Jurkat, Clone E6-1 (cell line): Measurements from ENCODE around the gene SYNGR4.

Experiments used
- DNase-seq: peaks from one replicate; pipeline ENCODE4 v3.0.0-alpha.2; 2011; ENCODE audit warnings: low read depth, low spot score
- H3K4me3 ChIP-seq: 2 replicates; pipeline ENCODE4 v1.5.1; 2011; ENCODE audit warnings: mild to moderate bottlenecking, low read length, control low read depth, moderate library complexity

SYNGR4 gene

GRCh38 chr19:48338802-48339503 is 25.2 kb upstream of the SYNGR4 start:
- DNase-seq, result no peak

GRCh38 chr19:48340995-48341394 is 23.2 kb upstream of the SYNGR4 start:
- no peak overlapping the region for H3K4me3 ChIP-seq
- DNase-seq, result no peak

More at GRCh38 chr19:48338802-48339503, 25.2 kb upstream of the SYNGR4 start:
- no peak overlapping the region for H3K4me3 ChIP-seq

- H3K4me3 ChIP-seq, result no peak overlapping the region
- DNase-seq, result no peak
These were observed 22.4 kb upstream of the SYNGR4 start for GRCh38 chr19:48341515-48342413.

GRCh38 chr19:48342414-48342738 is 21.8 kb upstream of the SYNGR4 start:
- no peak overlapping the region for H3K4me3 ChIP-seq
- DNase-seq, result no peak

- no peak for DNase-seq
These were observed 21.2 kb upstream of the SYNGR4 start for GRCh38 chr19:48342841-48343540.

GRCh38 chr19:48344892-48345291 is 19.3 kb upstream of the SYNGR4 start:
- H3K4me3 ChIP-seq, result no peak overlapping the region
- no peak for DNase-seq

More at GRCh38 chr19:48342841-48343540, 21.2 kb upstream of the SYNGR4 start:
- no peak overlapping the region for H3K4me3 ChIP-seq

- no peak for DNase-seq
- H3K4me3 ChIP-seq, result no peak overlapping the region
These were observed 18.0 kb upstream of the SYNGR4 start for GRCh38 chr19:48346191-48346590.

GRCh38 chr19:48348045-48348444 is 16.1 kb upstream of the SYNGR4 start:
- DNase-seq, result no peak
- H3K4me3 ChIP-seq, result no peak overlapping the region

GRCh38 chr19:48348737-48349136 is 15.4 kb upstream of the SYNGR4 start:
- DNase-seq, result no peak
- H3K4me3 ChIP-seq, result no peak overlapping the region

- H3K4me3 ChIP-seq, result no peak overlapping the region
- no peak for DNase-seq
These were observed 13.3 kb upstream of the SYNGR4 start for GRCh38 chr19:48350856-48351255.

- peak; percentile 57 for DNase-seq
- no peak overlapping the region for H3K4me3 ChIP-seq
These were observed 12.8 kb upstream of the SYNGR4 start for GRCh38 chr19:48351341-48351752.

- no peak for DNase-seq
These were observed 10.5 kb upstream of the SYNGR4 start for GRCh38 chr19:48353677-48354076.

GRCh38 chr19:48354332-48354992 is 9.7 kb upstream of the SYNGR4 start:
- DNase-seq, result no peak
- no peak overlapping the region for H3K4me3 ChIP-seq

More at GRCh38 chr19:48353677-48354076, 10.5 kb upstream of the SYNGR4 start:
- no peak overlapping the region for H3K4me3 ChIP-seq

GRCh38 chr19:48355365-48355954 is 8.7 kb upstream of the SYNGR4 start:
- DNase-seq, result no peak
- H3K4me3 ChIP-seq, result no peak overlapping the region

GRCh38 chr19:48359123-48359522 is 5.0 kb upstream of the SYNGR4 start:
- DNase-seq, result no peak
- H3K4me3 ChIP-seq, result no peak overlapping the region

GRCh38 chr19:48361912-48362311 is 2.3 kb upstream of the SYNGR4 start:
- no peak for DNase-seq
- no peak overlapping the region for H3K4me3 ChIP-seq

- peak overlapping the region; percentile 100 for H3K4me3 ChIP-seq
- DNase-seq, result peak; percentile 91
These were observed 1.3 kb upstream of the SYNGR4 start for GRCh38 chr19:48362716-48363499.

- H3K4me3 ChIP-seq, result peak overlapping the region; percentile 100
- DNase-seq, result no peak
These were observed 712 bp upstream of the SYNGR4 start for GRCh38 chr19:48363500-48363809.
